Stimulated activated CD4-positive, alpha-beta T cell treated with anti-CD3 and anti-CD28 coated beads, TNF-alpha, amount 100 ng/mL, for 4 hours (primary cell): Measurements from ENCODE around the gene PITX1.
"Not testable (repeated sequence)": the region's sequence is repeated elsewhere in the genome, so short reads cannot be mapped to it uniquely, and the experiment has no call there.

Experiments used
- DNase-seq, 3 experiments: peaks; one replicate each; pipeline ENCODE4 v3.0.0-alpha.2; 2020; ENCODE audit warnings: low read depth in 3 of 3

The PITX1 gene

GRCh38 chr5:135010502-135011354 is 23.3 kb downstream of the PITX1 start:
- no peak for DNase-seq

DNA sequence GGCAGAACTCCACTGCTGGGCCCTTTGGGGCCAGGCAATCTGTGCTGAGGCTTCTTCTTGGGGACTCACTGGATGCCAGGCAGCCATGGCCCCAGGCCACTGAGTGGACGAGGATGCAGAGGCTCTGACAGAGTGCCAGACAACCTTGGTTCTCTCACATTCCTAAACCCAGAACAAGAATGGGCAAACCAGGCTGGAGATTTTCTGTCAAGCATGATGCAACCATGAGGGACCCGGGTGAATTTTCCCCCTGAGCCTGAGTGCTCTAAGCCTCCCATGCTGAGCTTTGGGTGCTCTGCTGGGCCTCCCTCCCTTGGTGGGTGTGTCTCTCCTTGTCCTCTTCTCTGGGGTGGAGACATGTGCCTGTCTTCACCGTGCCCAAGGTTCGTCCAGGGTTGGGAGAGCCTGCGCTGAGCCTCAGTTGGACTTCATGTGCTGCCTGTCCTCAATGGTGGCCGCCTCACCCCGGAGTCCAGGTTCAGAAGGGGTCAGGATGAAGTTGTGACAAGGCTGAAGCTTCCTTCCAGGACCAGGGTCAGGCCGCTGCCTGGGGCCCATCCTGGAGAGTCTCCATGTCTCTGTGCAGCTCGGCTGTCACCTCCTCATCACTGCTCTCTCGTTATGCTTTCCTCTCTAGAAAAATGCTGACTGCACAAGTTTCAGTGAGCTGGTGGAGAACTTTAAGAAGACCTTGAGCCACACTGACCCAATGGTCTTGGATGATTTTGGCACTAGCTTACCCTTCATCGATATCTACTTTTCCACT is 24.1 kb downstream of the PITX1 start:
- no peak for DNase-seq

GRCh38 chr5:135008981-135009735 is 24.9 kb downstream of the PITX1 start:
- no peak for DNase-seq

DNA sequence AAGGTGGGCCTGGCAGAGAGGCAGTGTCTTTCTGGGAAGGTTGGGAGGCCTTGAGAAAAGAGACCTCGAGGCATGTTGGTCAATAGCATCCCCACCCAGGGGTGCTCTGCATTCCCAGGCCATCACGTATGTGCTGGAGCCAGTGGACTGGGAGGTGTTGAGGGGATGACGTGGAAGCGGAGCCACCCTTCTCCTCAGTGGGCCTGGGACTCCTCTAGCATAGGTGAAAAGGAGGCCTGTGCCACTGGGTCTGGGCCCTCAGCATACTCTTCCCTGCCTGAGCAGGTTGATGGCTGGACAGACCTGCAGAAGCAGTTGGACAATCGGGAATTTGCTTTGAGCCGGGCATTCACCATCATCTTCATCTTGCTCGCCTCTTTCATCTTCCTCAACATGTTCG is 25.5 kb downstream of the PITX1 start:
- no peak for DNase-seq

GRCh38 chr5:135007749-135008363 is 26.2 kb downstream of the PITX1 start:
- DNase-seq = no peak

DNA sequence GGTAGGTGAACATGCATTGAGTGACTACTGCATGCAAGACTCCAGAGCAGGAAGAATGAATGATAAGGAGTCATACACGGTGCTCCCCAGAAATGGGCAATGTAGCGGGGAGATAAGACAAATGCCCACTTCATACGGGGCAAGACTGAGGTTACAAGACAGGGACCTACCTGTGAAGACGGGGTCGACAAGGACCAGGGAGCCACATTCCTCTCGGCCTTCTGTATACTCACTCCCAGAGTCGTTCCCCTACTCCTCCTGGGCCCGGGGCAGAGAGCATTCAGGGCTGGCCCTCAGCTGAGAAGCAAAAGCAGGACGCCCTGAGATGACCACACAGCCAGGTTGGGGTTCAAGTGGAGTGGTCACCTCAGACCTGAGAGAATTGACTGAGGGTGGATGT is 26.7 kb downstream of the PITX1 start:
- no peak for DNase-seq

DNA sequence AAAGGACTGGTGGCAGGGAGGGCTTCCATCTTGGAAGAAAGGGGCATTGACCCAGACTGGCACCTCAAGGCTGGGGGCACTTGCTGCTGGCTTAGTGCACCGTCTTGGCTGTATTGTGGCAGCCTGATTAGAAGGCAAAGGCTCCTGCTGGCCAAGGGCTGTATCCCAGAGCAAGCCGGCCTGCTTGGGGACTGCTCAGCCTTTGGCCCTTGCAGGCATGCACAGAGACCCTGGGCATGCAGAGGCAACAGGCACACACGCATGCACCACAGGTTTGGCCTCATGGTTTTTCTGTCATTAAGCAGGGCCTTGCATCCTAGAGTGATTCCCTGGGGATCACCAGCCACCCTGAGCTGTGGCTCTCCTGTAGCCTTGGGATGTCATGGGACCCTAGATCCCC is 29.0 kb downstream of the PITX1 start:
- DNase-seq = no peak

DNA sequence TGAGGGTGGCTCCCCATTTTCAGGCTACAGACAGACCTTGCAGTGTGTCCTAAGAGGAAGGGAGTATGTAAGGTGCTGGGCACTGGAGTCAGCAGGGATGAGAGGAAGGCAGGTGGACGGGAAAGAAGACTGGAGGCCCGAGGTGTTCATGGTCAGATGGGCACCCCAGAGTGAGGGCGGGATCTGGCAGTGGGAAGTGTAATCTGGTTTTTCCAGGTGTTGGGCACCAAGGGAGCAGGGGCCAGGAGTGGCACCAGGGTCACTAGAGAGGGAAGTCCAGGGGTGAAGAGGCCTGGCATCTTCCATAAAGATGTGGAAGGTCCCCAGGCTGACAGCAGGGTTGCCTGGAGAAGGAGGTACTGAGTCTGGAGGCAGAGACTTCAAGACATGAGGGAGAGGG is 29.7 kb downstream of the PITX1 start:
- no peak for DNase-seq

DNA sequence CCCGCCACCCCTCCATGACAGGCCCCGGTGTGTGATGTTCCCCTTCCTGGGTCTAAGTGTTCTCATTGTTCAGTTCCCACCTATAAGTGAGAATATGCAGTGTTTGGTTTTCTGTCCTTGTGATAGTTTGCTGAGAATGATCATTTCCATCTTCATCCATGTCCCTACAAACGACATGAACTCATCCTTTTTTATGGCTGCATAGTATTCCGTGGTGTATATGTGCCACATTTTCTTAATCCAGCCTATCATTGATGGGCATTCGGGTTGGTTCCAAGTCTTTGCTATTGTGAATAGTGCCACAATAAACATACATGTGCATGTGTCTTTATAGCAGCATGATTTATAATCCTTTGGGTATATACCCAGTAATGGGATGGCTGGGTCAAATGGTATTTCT is 36.0 kb downstream of the PITX1 start:
- DNase-seq = not testable (repeated sequence)

GRCh38 chr5:134997015-134997414 is 37.0 kb downstream of the PITX1 start:
- no peak for DNase-seq

DNA sequence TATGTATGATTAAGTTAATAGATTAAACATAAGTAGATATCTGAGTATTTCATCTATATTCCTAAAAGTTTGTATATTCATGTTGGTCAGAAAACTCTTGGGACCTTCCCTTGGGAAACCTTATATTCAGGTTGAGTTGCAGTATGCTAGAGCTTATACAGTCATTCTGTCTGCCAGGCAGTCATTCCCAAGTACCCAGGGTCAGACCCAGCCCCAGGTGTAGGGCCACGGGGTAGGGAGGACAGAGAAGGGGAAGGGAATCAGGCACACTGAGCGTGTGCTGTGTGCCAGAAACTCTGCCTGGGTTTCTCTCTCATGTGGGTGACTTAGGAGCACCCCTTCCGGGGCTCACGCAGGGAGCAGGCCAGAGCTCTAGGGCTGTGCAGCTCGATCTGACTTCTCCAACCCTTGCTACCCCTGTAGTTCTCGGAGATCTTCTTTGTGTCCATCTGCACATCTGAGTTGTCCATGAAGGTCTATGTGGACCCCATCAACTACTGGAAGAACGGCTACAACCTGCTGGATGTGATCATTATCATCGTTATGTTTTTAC is 38.1 kb downstream of the PITX1 start:
- DNase-seq = no peak

GRCh38 chr5:134994560-134995156 is 39.4 kb downstream of the PITX1 start:
- DNase-seq = no peak

DNA sequence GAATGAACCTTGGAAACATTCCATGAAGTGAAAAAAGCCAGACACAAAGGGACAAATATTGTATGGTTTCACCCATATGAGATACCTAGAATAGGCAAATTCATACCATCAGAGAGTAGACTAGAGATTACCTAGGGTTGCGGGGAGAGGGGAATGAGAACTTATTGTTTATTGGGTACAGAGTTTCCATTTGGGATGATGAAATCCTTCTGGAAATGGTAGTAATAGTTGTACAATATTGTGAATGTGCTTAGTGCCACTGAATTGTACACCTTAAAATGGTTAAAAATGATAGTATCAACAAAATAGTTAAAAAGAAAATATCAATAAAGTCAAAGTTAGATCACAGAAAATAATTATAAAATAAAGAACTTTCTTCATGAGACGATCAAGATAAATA is 40.9 kb downstream of the PITX1 start:
- no peak for DNase-seq

GRCh38 chr5:134992148-134992547 is 41.9 kb downstream of the PITX1 start:
- DNase-seq = no peak

DNA sequence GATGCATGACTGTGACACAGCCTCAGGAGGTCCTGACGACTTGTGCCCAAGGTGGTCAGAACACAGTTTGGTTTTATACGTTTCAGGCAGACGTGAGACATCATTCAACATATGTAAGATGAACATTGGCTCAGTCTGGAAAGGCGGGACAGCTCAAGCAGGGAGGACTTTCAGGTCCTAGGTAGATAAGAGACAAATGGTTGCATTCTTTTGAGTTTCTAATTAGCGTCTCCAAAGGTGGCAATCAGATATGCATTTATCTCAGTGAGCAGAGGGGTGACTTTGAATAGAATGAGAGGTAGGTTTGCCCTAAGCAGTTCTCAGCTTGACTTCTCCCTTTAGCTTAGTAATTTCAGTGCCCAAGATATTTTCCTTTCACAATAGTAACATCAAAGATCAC is 43.8 kb downstream of the PITX1 start:
- DNase-seq = not testable (repeated sequence)

- DNase-seq = no peak
Measured at GRCh38 chr5:134989266-134989830, 44.7 kb downstream of the PITX1 start.

GRCh38 chr5:134982230-134982629 is 51.8 kb downstream of the PITX1 start:
- no peak for DNase-seq

DNA sequence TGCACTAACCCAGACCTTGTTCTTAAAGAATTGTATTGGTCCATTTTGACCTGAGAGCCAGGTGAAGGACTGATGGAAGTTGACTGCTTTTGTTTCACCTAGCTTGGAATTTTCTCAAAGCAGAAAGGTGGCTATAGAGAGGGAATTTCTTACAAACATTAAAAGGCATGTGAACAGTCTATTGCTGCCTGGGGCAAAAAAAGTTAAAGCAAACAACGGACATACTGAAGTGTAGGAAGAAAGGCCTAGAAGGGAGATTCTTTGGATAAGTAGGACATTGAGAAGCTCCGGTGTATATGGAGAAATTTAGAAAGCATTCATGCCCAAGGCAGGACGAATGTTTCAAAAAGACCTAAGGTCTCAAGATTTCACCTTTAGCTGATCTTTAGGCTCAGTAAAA is 54.6 kb downstream of the PITX1 start:
- no peak for DNase-seq
